Fibroblast of the aortic adventitia (primary cell): ENCODE results near the gene MACO1. TPM values are rescaled to one million over a fixed set of nuclear protein-coding genes. Genes with fewer than 3 reads are reported as not detected.
"Not testable (repeated sequence)": the region's sequence is repeated elsewhere in the genome, so short reads cannot be mapped to it uniquely, and the experiment has no call there.

Experiments
- DNase-seq: peaks from one replicate; pipeline ENCODE4 v3.0.0-alpha.2; 2010; ENCODE audit warnings: low read depth
- H3K4me3 ChIP-seq: 2 replicates; pipeline ENCODE4 v1.5.1; 2011; ENCODE audit warnings: low read depth, mild to moderate bottlenecking, control low read depth, low read length, moderate library complexity
- CTCF ChIP-seq: IDR thresholded peaks from 2 replicates; pipeline ENCODE4 v1.5.1; 2011; ENCODE audit warnings: mild to moderate bottlenecking, low read length, control low read depth, inconsistent platforms; ENCODE audit not compliant: insufficient read depth
- total RNA-seq: library from RNA; depleted of rRNA; stranded (reverse); fragments of >200 nt; gene quantifications from 2 replicates; pipeline ENCODE4 v1.2.3, GENCODE V29; 2012; ENCODE audit warnings: low replicate concordance

The MACO1 gene
- total RNA-seq, 1 donor, result 17.3 TPM

GRCh38 chr1:25412872-25413623 lies 17.6 kb upstream of the MACO1 start:
- DNase-seq, result not testable (repeated sequence)

GRCh38 chr1:25414157-25414556 lies 16.5 kb upstream of the MACO1 start:
- not testable (repeated sequence) for H3K4me3 ChIP-seq, DNase-seq

More at GRCh38 chr1:25412872-25413623, 17.6 kb upstream of the MACO1 start:
- not testable (repeated sequence) for H3K4me3 ChIP-seq

GRCh38 chr1:25414578-25414977 lies 16.1 kb upstream of the MACO1 start:
- not testable (repeated sequence) for H3K4me3 ChIP-seq, DNase-seq

- not testable (repeated sequence) for DNase-seq, H3K4me3 ChIP-seq
These were observed 13.4 kb upstream of the MACO1 start for GRCh38 chr1:25417280-25417679.

GRCh38 chr1:25419339-25419738 lies 11.4 kb upstream of the MACO1 start:
- DNase-seq, H3K4me3 ChIP-seq: not testable (repeated sequence)

- not testable (repeated sequence) for H3K4me3 ChIP-seq, DNase-seq
These were observed 10.0 kb upstream of the MACO1 start, which contains the start of gene RHCE for GRCh38 chr1:25420715-25421114. RHCE (minus strand) TSS chr1:25420825; CDS start chr1:25420786, 39 bp downstream.

GRCh38 chr1:25423206-25423605 lies 7.5 kb upstream of the MACO1 start:
- not testable (repeated sequence) for H3K4me3 ChIP-seq

GRCh38 chr1:25425098-25426085 lies 5.3 kb upstream of the MACO1 start:
- TF ChIP-seq CTCF, result no peak
- DNase-seq, result no peak
- H3K4me3 ChIP-seq, result no peak overlapping the region

More at GRCh38 chr1:25423206-25423605, 7.5 kb upstream of the MACO1 start:
- DNase-seq, result not testable (repeated sequence)

GRCh38 chr1:25427696-25428095 lies 3.0 kb upstream of the MACO1 start:
- TF ChIP-seq CTCF, result no peak
- H3K4me3 ChIP-seq, result no peak overlapping the region
- no peak for DNase-seq

- TF ChIP-seq CTCF, result no peak
These were observed 2.1 kb upstream of the MACO1 start for GRCh38 chr1:25428475-25429166.

More at GRCh38 chr1:25428475-25429166, 2.1 kb upstream of the MACO1 start:
- no peak overlapping the region for H3K4me3 ChIP-seq
- DNase-seq, result no peak
